SJCRH30 (cell line): ENCODE data around the gene HS3ST4. TPM values are rescaled to one million over a fixed set of nuclear protein-coding genes. Genes with fewer than 3 reads are reported as not detected.

Experiments used
- DNase-seq, 2 experiments: peaks; one replicate each; pipeline ENCODE4 v3.0.0-alpha.2; 2015 to 2020
- H3K27ac ChIP-seq: fragments of 250-450 bp; sonication (Bioruptor Pico); 2 replicates; pipeline ENCODE4 v1.5.1; 2020; ENCODE audit warnings: mild to moderate bottlenecking, moderate library complexity
- H3K27me3 ChIP-seq: fragments of 250-450 bp; sonication (Bioruptor Pico); 2 replicates; pipeline ENCODE4 v1.5.1; 2020; ENCODE audit warnings: mild to moderate bottlenecking, moderate library complexity
- H3K36me3 ChIP-seq: fragments of 250-450 bp; sonication (Bioruptor Pico); 2 replicates; pipeline ENCODE4 v1.5.1; 2020; ENCODE audit warnings: mild to moderate bottlenecking, moderate library complexity
- H3K4me1 ChIP-seq: fragments of 250-450 bp; sonication (Bioruptor Pico); 2 replicates; pipeline ENCODE4 v1.5.1; 2020; ENCODE audit warnings: mild to moderate bottlenecking, moderate library complexity
- H3K4me3 ChIP-seq: fragments of 250-450 bp; sonication (Bioruptor Pico); 2 replicates; pipeline ENCODE4 v1.5.1; 2020; ENCODE audit warnings: mild to moderate bottlenecking, moderate library complexity
- H3K9me3 ChIP-seq: fragments of 250-450 bp; sonication (Bioruptor Pico); replicated peaks from 2 replicates; pipeline ENCODE4 v1.5.1; 2020; ENCODE audit warnings: mild to moderate bottlenecking, moderate library complexity
- total RNA-seq: library from RNA; depleted of rRNA; stranded (reverse); fragments of >200 nt; shearing (Covaris generic); gene quantifications from 2 replicates; pipeline ENCODE4 v1.2.3, GENCODE V29; 2014

Gene HS3ST4
- total RNA-seq, 1 experiment from 2014 or later = not detected

DNA sequence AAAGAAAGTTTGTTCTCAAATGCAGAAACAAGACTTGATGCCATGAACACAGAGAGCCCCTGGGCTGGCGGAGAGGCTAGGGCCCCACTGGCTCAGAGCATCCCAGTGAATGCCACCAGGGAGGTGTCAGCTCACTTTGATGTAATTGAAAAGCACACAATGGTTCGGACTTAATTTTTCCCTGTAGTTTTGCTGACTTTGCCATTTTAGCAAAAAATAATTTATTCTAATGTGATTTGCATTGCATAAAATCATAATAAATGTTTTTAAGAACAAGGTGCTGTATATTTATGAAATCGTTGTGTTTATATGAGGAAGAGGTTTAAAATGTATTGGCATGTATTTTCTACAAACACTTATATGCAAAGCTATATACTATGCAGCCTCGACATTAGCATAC, 140.5 kb downstream of the HS3ST4 start:
- H3K27ac ChIP-seq = no peak overlapping the region
- H3K4me1 ChIP-seq = no peaks in the 10 kb centered on the region
- H3K36me3 ChIP-seq = no peaks in the 10 kb centered on the region
- no peak for DNase-seq
- no peaks in the 10 kb centered on the region for H3K27me3 ChIP-seq
- H3K4me3 ChIP-seq = no peak overlapping the region
- H3K9me3 ChIP-seq = no peaks in the 10 kb centered on the region

DNA sequence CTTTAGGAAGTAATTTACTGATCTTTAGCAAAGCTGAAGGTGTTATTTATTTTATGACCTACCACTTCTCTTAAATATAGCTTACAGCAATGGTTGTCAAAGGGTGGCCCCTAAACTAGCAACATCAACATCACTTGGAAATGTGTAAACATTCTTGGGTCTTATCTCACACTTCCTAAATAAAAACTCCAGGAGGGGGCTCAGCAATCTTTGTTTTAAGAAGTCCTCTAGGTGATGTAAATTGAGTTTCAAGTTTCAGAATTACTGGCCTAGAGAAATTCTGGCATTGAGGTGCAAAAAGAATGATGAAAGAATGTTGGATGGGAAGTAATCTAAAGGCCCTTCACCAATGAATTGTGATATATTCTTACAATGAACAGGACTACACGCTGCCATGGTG, 142.3 kb downstream of the HS3ST4 start:
- Histone ChIP-seq H3K4me1 (no peaks in the 10 kb centered on the region), H3K27me3 (no peaks in the 10 kb centered on the region), H3K9me3 (no peaks in the 10 kb centered on the region), H3K36me3 (no peaks in the 10 kb centered on the region), H3K27ac (no peak overlapping the region), H3K4me3 (no peak overlapping the region)
- no peak for DNase-seq

DNA sequence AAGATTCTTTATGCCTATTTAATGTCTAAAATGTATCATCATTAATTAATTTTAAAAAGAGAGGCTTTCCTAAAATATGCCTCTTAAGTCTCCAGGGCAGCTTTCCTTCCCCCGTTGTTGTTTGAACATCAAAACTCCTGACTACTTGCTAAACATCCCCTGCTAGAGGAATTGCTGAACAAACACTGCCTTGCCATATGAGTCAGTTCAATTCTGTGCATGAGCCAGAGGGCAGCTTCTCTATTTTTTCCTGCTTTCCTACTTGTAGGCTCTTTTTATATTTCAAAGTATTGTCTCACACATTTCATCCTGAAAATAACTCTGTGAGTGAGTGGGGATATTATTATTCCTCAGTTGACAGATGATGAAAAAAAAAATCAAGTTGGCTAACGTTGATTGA, 143.4 kb downstream of the HS3ST4 start:
- H3K4me3 ChIP-seq = no peak overlapping the region
- H3K27ac ChIP-seq = no peak overlapping the region
- no peaks in the 10 kb centered on the region for H3K4me1 ChIP-seq
- H3K27me3 ChIP-seq = no peaks in the 10 kb centered on the region
- no peaks in the 10 kb centered on the region for H3K36me3 ChIP-seq
- H3K9me3 ChIP-seq = no peaks in the 10 kb centered on the region
- no peak for DNase-seq

DNA sequence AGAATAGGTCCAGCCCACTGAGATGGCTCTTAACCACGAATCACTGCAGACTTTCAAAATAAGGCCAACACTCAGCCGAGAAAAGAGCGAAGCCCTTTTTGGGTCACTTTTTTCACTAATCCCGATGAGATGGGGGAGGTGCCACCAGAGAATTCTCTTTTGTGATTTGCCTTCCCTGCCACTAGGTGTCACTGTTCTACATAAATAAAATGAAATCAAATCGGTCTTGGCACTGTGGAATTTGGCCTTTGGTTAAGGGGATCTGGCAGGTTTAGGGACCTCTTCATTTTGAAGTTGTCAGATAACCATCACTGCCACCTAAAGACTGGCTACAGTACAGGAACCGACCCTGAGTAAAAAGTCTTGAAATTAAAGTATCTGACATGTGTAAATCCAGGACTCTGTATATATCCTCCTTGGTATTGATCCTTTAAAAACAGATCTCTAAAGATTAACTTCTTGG, 147.0 kb downstream of the HS3ST4 start:
- peak; percentile 40 to 68 for DNase-seq
- Histone ChIP-seq H3K9me3 (no peaks in the 10 kb centered on the region), H3K4me1 (no peaks in the 10 kb centered on the region), H3K36me3 (no peaks in the 10 kb centered on the region), H3K4me3 (no peak overlapping the region), H3K27ac (no peak overlapping the region), H3K27me3 (no peaks in the 10 kb centered on the region)

DNA sequence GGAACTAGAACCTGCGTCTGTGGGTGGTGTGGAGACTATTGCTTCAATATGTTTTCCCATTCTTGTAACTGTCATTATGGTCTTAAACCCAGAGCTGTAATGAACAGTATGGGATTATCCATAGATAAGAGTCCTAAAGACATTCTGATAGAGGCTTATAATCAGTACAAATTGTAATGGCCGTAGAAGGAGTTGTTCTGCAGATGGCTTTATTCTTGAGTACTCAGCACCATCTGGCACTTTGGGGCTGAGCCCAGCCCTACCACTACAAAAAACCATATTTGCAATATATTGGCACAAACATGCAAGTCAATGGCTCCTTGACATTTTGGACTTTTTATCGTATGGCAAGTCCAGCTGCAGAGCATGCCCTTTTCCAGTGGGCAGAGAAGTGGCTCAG, 150.0 kb downstream of the HS3ST4 start:
- Histone ChIP-seq H3K4me3 (no peak overlapping the region), H3K4me1 (no peaks in the 10 kb centered on the region), H3K9me3 (no peaks in the 10 kb centered on the region), H3K36me3 (no peaks in the 10 kb centered on the region), H3K27me3 (no peaks in the 10 kb centered on the region), H3K27ac (no peak overlapping the region)
- DNase-seq = no peak

DNA sequence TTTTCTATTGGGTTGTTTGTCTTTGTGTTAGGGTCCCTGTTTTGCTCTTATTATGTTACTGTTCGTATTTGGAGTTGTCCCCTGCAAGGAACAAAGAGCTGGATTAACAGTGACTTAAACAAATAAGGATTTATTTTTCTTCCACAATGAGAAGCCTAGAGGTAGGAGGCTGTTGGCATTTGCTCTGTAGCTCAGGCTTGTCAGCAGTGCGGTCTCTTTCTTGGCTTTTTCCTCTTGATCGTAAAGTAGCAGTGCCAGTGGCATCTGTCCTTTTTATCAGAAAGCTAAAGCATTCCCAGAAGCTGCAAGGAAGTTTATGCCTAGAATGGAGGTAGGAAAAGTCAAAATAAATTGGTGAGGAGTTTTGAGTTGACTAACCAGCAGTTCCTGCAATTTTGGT, 154.1 kb downstream of the HS3ST4 start:
- no peak for DNase-seq
- H3K9me3 ChIP-seq = no peaks in the 10 kb centered on the region
- no peak overlapping the region for H3K4me3 ChIP-seq
- no peaks in the 10 kb centered on the region for H3K4me1 ChIP-seq
- no peak overlapping the region for H3K27ac ChIP-seq
- H3K36me3 ChIP-seq = no peaks in the 10 kb centered on the region
- no peaks in the 10 kb centered on the region for H3K27me3 ChIP-seq

DNA sequence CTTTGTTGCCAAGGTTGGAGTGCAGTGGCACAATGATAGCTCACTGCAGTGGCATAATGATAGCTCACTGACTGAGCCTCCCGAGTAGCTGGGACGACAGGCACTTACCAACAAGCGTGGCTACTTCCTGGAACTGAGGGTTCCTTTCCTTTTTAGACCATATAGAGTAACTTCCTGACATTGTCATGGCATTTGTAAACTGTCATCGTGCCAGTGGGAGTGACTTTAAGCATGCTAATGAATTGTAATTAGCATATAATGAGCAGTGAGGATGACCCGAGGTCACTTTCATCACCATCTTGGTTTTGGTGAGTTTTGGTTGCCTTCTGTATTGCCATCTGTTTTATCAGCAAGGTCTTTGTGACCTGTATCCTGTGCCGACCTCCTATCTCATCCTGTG, 162.4 kb downstream of the HS3ST4 start:
- no peak for DNase-seq
- Histone ChIP-seq H3K27me3 (no peaks in the 10 kb centered on the region), H3K4me1 (no peaks in the 10 kb centered on the region), H3K4me3 (no peak overlapping the region), H3K36me3 (no peaks in the 10 kb centered on the region), H3K9me3 (no peaks in the 10 kb centered on the region), H3K27ac (no peak overlapping the region)

DNA sequence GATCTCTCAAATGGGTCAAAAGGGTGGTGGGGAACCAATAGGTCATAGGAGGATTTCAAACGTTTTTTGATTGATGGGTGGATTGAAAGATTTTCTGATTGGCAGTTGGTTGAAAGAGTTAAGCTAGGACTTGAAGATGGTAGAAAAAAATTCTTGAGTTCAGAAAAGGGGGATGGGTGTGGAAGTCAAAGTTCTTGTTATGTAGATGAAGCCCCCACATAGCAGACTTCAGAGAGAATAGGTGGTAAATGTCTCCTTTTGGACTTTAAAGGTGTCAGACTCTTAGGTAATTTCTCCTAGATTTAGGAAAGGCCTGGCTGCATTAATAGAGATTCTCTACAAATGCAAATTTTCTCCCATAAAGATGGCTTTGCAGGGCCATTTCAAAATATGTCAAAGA, 163.3 kb downstream of the HS3ST4 start:
- Histone ChIP-seq H3K27me3 (no peaks in the 10 kb centered on the region), H3K4me3 (no peak overlapping the region), H3K9me3 (no peaks in the 10 kb centered on the region), H3K27ac (no peak overlapping the region), H3K36me3 (no peaks in the 10 kb centered on the region), H3K4me1 (no peaks in the 10 kb centered on the region)
- DNase-seq = no peak

DNA sequence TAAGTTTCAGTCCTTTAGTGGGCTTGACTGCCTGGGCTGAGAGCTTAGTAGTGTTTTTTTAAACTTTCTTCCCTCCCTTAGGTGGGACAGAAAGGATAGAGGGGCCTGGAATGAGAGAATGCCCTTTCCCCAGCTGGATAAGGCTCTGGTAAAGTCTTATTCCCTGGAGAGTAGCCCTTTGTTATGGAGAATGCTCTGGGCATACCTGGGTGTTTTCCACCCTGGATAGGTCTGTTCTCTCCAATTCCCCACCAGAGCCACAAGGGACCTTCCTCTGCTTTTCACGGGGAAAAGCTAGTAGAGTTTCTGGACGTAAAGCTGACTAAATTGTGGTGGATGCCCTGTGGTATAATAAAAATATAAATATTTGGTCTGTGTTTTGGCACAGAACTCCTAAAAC, 164.1 kb downstream of the HS3ST4 start:
- DNase-seq = no peak
- Histone ChIP-seq H3K4me3 (no peak overlapping the region), H3K9me3 (no peaks in the 10 kb centered on the region), H3K27ac (no peak overlapping the region), H3K27me3 (no peaks in the 10 kb centered on the region), H3K4me1 (no peaks in the 10 kb centered on the region), H3K36me3 (no peaks in the 10 kb centered on the region)

DNA sequence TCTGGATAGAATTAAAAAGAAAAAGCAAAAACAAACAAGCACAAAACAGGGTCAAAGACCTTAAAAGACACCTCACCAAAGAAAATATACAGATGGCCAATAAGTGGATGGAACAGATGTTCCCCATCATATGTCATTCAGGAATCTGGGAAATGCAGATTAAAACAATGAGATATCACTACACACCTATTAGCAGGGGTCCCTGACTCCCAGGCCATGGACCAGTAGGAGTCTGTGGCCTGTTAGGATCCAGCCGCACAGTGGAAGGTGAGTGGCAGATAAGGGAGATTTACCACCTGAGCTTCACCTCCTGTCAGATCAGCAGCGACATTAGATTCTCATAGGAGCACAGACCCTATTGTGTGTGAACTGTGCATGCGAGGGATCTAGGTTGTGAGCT, 167.9 kb downstream of the HS3ST4 start:
- DNase-seq = no peak
- H3K4me3 ChIP-seq = no peak overlapping the region
- H3K27ac ChIP-seq = no peak overlapping the region
- no peaks in the 10 kb centered on the region for H3K36me3 ChIP-seq
- no peaks in the 10 kb centered on the region for H3K27me3 ChIP-seq
- H3K9me3 ChIP-seq = no peaks in the 10 kb centered on the region
- H3K4me1 ChIP-seq = no peaks in the 10 kb centered on the region

DNA sequence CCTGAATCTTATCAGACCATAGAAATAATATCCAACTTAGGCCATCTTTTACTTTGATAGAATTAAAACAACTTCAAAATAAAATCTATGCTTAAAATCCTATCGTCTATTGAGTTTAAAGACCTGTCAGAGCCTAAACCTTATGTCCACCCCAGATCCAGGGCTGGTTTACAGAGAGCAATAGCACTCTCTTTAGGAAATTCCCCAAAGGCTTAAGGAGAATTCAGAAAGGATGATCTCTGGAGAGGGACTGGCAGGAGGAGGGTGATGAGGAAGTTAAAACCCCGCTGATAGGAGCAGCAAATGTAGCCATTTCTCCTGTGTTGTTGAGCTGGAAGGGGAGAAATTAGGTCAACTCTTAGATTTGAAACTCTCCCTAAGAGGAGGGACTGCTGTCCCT, 175.3 kb downstream of the HS3ST4 start:
- Histone ChIP-seq H3K27me3 (no peaks in the 10 kb centered on the region), H3K9me3 (no peaks in the 10 kb centered on the region), H3K36me3 (no peaks in the 10 kb centered on the region), H3K27ac (no peak overlapping the region), H3K4me1 (no peaks in the 10 kb centered on the region), H3K4me3 (no peak overlapping the region)
- no peak for DNase-seq

DNA sequence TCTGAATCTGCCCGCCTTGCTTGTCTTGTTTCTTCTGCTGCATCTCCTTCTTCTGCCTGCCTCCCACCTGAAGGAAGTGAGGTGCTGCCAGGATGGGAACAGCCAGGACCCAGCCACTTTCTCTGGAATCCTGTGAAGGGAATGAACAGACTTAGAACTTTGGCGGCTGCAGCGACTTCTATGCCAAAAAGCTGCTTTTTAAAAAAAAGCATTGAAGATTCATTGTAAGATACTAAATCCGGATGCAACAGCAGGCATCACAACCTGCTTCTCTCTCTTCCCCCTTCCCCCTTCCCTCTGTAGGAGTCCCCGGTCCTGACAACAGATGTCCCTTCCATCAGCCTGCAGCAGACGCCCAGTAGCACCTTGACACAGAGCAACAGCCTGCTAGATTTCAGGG, 176.3 kb downstream of the HS3ST4 start:
- Histone ChIP-seq H3K36me3 (no peaks in the 10 kb centered on the region), H3K27me3 (no peaks in the 10 kb centered on the region), H3K27ac (no peak overlapping the region), H3K4me1 (no peaks in the 10 kb centered on the region), H3K9me3 (no peaks in the 10 kb centered on the region), H3K4me3 (no peak overlapping the region)
- no peak for DNase-seq

DNA sequence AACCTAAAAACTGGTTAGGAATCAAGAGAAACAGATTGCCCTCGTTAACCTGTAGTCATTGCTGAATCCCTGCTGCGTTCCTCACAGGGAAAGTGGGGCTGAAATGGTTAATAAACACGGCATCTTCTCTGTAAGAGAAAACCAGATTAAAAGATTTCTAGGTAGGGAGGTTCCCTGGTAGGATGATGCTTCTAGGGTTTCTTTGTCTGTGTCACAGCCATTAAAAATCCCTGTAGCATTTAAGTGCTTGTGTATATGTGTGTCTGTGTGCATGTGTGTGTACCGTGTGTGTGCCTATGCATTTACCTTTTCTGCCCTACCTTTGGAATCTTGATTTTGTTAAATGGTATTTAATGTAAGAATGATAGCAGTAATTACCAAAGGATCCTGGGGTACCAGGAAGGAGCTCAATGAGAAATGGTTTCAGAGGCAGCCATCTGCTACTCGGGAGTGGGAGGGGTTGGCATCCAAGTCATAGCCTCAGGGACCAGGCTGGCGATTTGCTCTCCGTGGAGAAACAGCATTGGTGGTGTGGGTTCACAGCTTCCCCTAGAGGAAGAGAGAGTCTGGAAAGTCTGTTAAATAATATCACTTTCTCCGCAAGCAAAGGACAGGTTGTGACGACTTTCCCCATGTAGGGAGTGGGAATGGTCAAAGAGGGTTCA, 177.1 kb downstream of the HS3ST4 start:
- H3K27me3 ChIP-seq = no peaks in the 10 kb centered on the region
- H3K4me3 ChIP-seq = no peak overlapping the region
- H3K36me3 ChIP-seq = no peaks in the 10 kb centered on the region
- no peaks in the 10 kb centered on the region for H3K9me3 ChIP-seq
- no peak overlapping the region for H3K27ac ChIP-seq
- no peaks in the 10 kb centered on the region for H3K4me1 ChIP-seq
- DNase-seq = no peak

DNA sequence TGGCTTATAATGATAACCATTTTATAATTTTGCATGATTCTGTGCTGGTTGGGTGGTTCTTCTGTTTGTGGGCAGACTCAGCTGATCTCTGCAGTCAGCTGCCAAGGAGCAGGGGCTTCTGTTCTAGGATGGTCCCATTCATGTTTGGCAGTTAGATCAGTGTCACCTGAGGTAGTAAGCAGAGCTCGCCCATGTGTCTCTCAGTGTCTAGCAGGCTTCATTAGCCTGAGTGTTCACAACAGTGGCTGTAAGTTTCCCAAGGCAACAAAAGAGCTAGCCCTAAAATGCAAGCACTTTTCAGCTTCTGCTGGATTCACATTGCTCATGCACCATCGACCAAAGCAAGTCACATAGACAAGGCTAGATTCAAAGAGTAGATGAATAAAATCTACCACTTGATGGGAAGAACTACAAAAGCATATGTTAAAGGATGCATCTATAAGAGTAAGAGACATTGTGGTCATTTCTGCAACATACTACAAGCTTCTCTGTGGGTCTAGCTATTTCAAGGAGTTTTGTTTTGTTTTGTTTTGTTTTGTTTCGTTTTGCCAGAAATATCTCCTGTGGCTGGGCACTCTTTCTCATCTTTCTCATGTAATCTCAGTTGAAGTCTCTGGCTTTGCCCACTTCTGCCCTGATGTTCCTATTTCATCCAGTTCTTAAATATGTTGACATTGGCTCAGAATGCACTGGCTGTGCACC, 180.8 kb downstream of the HS3ST4 start:
- H3K4me3 ChIP-seq = no peak overlapping the region
- H3K27ac ChIP-seq = no peak overlapping the region
- DNase-seq = no peak
- H3K4me1 ChIP-seq = no peaks in the 10 kb centered on the region
- no peaks in the 10 kb centered on the region for H3K36me3 ChIP-seq
- no peaks in the 10 kb centered on the region for H3K27me3 ChIP-seq
- no peaks in the 10 kb centered on the region for H3K9me3 ChIP-seq

DNA sequence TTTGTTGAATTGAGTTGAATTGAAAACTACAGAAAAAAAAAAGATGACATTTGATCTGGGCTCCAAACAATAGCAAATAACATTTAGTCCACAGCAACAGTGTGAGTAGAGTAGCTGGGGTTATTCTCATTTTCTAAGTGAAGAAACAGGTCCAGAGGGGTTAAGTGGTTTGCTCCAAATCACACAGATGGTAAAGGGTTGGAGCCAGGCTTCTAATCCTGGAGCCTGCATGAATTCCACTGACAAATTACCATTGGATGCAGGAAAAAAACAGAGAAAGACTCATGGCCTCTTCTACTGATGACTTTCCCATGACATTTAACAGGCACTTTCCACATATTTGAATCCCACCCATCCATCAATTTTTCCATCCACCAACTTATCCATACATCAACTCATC, 182.4 kb downstream of the HS3ST4 start:
- no peaks in the 10 kb centered on the region for H3K27me3 ChIP-seq

More for the DNA sequence above, 182.4 kb downstream of the HS3ST4 start:
- Histone ChIP-seq H3K36me3 (no peaks in the 10 kb centered on the region), H3K9me3 (no peaks in the 10 kb centered on the region), H3K4me3 (no peak overlapping the region), H3K4me1 (no peaks in the 10 kb centered on the region), H3K27ac (no peak overlapping the region)
- no peak for DNase-seq
